ENCODE measurements around the gene LIG3.

- TF ChIP-seq CTCF (IDR thresholded peaks at IDR 0.05; ENCODE audit: low read depth, low read length, poor library complexity, severe bottlenecking) (no peak), EZH2phosphoT487 (IDR thresholded peaks at IDR 0.05; ENCODE audit: borderline replicate concordance, low read length) (no peak)
Observed at GRCh38 chr17:34979650-34980352, 511 bp upstream of the LIG3 start.
